ENCODE results near the gene GNRHR. TPM values are rescaled to one million over a fixed set of nuclear protein-coding genes. Genes with fewer than 3 reads are reported as not detected.

GNRHR gene
- polyA plus RNA-seq, 1 donor (not counting 4 experiments of a cell fraction or from before 2014, with no cell fraction given) = 0.24 TPM

DNA sequence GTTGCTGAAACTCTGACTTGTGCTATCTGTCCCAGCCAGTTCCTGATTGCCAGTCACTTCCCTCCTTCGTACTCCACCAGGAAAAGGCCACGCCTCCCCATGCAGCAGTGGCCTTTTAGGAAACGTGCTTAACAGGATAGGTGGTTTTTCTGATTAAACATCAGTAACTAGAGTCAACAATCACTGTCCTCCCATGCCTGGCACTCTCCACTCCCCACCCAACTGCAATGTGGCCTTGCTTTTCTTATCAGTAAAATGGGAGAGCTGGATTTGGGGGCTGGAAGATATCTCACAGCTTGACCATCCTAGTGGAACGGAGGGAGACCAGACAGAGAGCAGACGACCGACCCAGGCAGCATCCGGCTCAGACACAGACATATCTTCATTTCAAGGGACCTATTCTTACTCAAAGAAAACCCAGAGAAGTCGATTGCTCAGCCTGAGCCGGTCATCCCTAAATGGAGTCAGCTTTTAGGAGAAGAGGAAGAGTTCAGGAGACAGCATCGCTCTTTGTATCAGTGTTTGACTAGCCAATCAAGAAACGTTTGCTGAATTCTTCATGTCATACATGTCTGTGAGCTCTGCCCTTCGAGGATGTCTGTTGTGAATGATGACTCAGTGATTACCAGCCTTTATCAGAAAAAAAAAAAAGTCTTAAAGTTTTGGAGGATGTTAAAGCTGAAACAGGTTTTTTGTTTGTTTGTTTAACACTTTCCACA lies 40.5 kb downstream of the GNRHR start:
- peaks cover 31% of the 10 kb centered on the region for H3K4me1 ChIP-seq (ENCODE audit: control insufficient read depth, extremely low read depth, insufficient read depth, low read length)
- TF ChIP-seq CTCF (optimal IDR thresholded peaks at IDR 0.05 in 1 of 3, IDR thresholded peaks at IDR 0.05 in 1 of 3, conservative IDR thresholded peaks at IDR 0.05 in 1 of 3; ENCODE audit: extremely low read depth in 1 of 3, insufficient read depth in 2 of 3, low read length in 3 of 3) (no peak), EZH2 (IDR thresholded peaks at IDR 0.05; ENCODE audit: low read length) (no peak)
- H3K9me3 ChIP-seq (ENCODE audit: control insufficient read depth, low read depth, low read length) = no peaks in the 10 kb centered on the region
- peak overlapping the region; percentile 81 for H3K27ac ChIP-seq (ENCODE audit: control insufficient read depth, insufficient read depth, low read length)
- H3K36me3 ChIP-seq (ENCODE audit: control insufficient read depth in 2 of 2, extremely low read depth in 1 of 2, insufficient read depth in 2 of 2, low read length in 2 of 2) = peaks cover 3 to 16% of the 10 kb centered on the region in 2 experiments
- no peaks in the 10 kb centered on the region for H4K20me1 ChIP-seq (ENCODE audit: control insufficient read depth, extremely low read depth, insufficient read depth, low read length)
- no peaks in the 10 kb centered on the region for H3K27me3 ChIP-seq (ENCODE audit: control insufficient read depth, extremely low read depth, insufficient read depth, low read length)
- peak overlapping the region; percentile 57 for H3K4me2 ChIP-seq (ENCODE audit: control insufficient read depth, extremely low read depth, insufficient read depth, low read depth, low read length)
- H3K79me2 ChIP-seq (ENCODE audit: control insufficient read depth, insufficient read depth, low read length) = peaks cover 40% of the 10 kb centered on the region
- no peak overlapping the region for H2AFZ ChIP-seq (ENCODE audit: control insufficient read depth, low read length)
- H3K9me1 ChIP-seq (ENCODE audit: control insufficient read depth, extremely low read depth, insufficient read depth, low read length) = no peaks in the 10 kb centered on the region
- DNase-seq (ENCODE audit: low read depth, low spot score) (peak; percentile 52), FAIRE-seq (peak; percentile 92)
- no peak overlapping the region for H3K4me3 ChIP-seq (ENCODE audit: control insufficient read depth in 2 of 3, extremely low read depth in 1 of 3, insufficient read depth in 2 of 3, low read depth in 1 of 3, low read length in 3 of 3)
- dilution Hi-C loops (cut with MboI; ENCODE audit: extremely low pct_ligation_motif_present, low sequenced_read_pairs) = no loop called here
- peak overlapping the region; percentile 26 for H3K9ac ChIP-seq (ENCODE audit: control insufficient read depth, extremely low read depth, insufficient read depth, low read length)

DNA sequence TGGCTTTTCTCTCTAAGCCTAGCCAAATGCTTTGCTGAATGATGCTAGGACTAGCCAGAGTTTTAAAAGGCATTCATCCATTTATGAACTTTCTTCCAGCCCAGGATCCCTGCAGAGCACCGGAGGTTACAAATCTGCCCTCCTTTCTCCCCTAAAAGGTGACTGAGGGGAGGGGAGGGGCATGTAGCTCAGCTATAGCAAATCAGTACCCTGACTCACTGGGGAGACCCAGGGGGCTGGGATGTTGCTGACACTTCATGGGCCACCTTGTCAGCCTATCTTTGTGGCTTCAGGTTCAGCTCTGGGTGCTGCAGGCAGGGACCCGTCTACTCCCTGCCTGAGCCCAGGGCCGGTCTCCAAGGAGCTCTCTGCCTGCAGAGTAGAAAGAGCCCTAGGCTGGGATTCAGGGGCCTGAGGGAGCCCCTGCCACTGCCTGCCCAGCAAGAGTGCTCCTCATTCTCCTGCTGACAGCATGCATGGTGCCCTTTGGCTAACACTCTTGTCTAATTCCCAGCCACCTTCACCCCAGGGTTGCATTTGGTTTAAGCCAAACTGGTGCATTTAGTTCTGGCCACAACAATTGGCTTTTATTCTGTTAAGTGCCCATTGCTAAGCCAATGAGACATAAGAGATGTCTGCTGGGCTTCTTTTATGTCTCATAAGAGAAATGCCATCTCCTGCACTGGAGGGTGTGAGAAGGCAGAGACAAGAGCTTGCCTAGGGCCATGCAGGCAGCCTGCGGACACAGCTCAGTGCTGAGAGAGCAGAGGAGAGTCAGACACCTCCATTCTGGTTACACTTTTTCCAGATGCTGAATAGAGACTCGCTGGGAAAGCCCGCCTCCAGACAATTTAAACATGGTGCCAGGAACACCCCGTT lies 41.3 kb downstream of the GNRHR start:
- Histone ChIP-seq H3K79me2 (ENCODE audit: control insufficient read depth, insufficient read depth, low read length) (peaks cover 44% of the 10 kb centered on the region), H3K27ac (ENCODE audit: control insufficient read depth, insufficient read depth, low read length) (peak overlapping the region; percentile 81), H2AFZ (ENCODE audit: control insufficient read depth, low read length) (no peak overlapping the region), H3K36me3 (ENCODE audit: control insufficient read depth in 2 of 2, extremely low read depth in 1 of 2, insufficient read depth in 2 of 2, low read length in 2 of 2) (peaks cover 3 to 13% of the 10 kb centered on the region in 2 experiments), H3K4me1 (ENCODE audit: control insufficient read depth, extremely low read depth, insufficient read depth, low read length) (peaks cover 31% of the 10 kb centered on the region), H4K20me1 (ENCODE audit: control insufficient read depth, extremely low read depth, insufficient read depth, low read length) (no peaks in the 10 kb centered on the region), H3K9me1 (ENCODE audit: control insufficient read depth, extremely low read depth, insufficient read depth, low read length) (no peaks in the 10 kb centered on the region), H3K4me2 (ENCODE audit: control insufficient read depth, extremely low read depth, insufficient read depth, low read depth, low read length) (peak overlapping the region; percentile 57), H3K27me3 (ENCODE audit: control insufficient read depth, extremely low read depth, insufficient read depth, low read length) (no peaks in the 10 kb centered on the region), H3K9ac (ENCODE audit: control insufficient read depth, extremely low read depth, insufficient read depth, low read length) (no peak overlapping the region), H3K4me3 (ENCODE audit: control insufficient read depth in 2 of 3, extremely low read depth in 1 of 3, insufficient read depth in 2 of 3, low read depth in 1 of 3, low read length in 3 of 3) (no peak overlapping the region), H3K9me3 (ENCODE audit: control insufficient read depth, low read depth, low read length) (no peaks in the 10 kb centered on the region)
- dilution Hi-C loops (cut with MboI; ENCODE audit: extremely low pct_ligation_motif_present, low sequenced_read_pairs) = no loop called here
- TF ChIP-seq EZH2 (IDR thresholded peaks at IDR 0.05; ENCODE audit: low read length) (no peak), CTCF (optimal IDR thresholded peaks at IDR 0.05 in 1 of 3, IDR thresholded peaks at IDR 0.05 in 1 of 3, conservative IDR thresholded peaks at IDR 0.05 in 1 of 3; ENCODE audit: extremely low read depth in 1 of 3, insufficient read depth in 2 of 3, low read length in 3 of 3) (no peak)
- DNase-seq (ENCODE audit: low read depth, low spot score) = no peak
- peak; percentile 56 for FAIRE-seq
